A549 treated with GW870086 at 1 μM for 4 hours (cell line): ENCODE results near the gene ALDH3A1. TPM values are rescaled to one million over a fixed set of nuclear protein-coding genes. Genes with fewer than 3 reads are reported as not detected.

Experiments
- total RNA-seq: library from RNA; stranded (reverse); fragments of 200-300 nt; extraction: Qiagen RNA extraction; gene quantifications from 5 replicates; pipeline ENCODE4 v1.2.3, GENCODE V29; 2022; ENCODE audit warnings: low read depth

Gene ALDH3A1
- 819 to 1,197 TPM (median 850 TPM) in 5 replicates for total RNA-seq

GRCh38 chr17:19747829-19748806 lies at the start of gene ALDH3A1:
ALDH3A1 (minus strand) TSS chr17:19748298; CDS start chr17:19745129, 3,169 bp downstream.

DNA sequence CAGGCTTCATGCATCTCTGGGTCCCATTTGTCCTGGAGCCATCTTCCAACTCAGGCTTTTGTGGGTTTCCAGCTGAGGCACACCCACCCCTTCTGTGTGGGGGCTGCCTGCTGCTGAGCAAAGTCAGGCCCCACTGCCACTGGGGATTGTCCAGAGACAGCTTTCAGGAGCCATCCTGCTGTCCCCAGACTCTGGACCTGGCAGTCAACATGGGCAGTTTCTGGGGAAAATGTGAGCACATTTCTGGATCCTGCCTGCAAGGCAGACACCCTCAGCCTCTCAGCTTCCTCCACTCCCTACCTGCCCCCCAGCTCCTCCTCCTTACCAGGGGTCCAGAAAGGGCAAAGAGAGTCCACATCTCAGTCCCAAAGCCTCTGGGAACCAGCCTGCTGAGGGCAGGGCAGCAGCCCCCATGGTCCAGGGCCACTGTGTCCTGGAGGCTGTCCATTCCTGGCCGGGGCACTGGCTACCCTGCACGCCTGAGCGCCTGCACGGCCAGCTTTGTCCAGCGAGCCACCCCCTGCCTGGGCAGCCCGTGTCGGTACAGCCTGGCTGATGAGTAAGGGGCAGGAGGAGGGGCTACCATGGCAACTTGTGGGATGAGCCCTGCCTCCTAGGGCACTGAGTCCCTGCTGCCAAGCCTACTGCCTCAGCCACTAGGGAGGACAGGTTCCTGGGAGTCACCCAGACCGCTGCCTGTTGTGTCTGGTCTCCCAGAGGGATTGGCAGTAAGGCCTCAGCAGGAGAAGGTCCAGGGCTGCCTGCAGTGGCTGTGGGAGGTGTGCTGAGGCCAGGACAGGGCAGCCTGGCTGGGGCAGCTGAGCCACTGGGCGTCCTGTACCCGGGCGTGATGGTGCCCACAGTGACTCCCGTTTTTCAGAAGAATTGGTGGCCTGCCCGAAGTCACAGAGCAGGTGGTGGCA lies 31.7 kb downstream of the ALDH3A1 start, which contains the start of gene SLC47A2:
Gene SLC47A2, minus strand, starts transcription at position 477 of the 923 bp plus-strand sequence. Its CDS starts 29 bp downstream, at position 448.

Other genes starting within 250 kb of the ALDH3A1 start
- gene SLC47A1, start 214.4 kb downstream of the ALDH3A1 start, total RNA-seq: 22.1 to 24.9 TPM (median 23.5 TPM) in 5 replicates
- gene ALDH3A2, start 99.5 kb downstream of the ALDH3A1 start, total RNA-seq: 167 to 211 TPM (median 192 TPM) in 5 replicates
- 0.03 to 0.10 TPM (median 0.08 TPM) in 4 of 5 replicates, not detected in the other for gene SLC47A2, start 31.7 kb downstream of the ALDH3A1 start, total RNA-seq
- gene ULK2, start 119.6 kb upstream of the ALDH3A1 start, total RNA-seq: 9.9 to 16.1 TPM (median 13.5 TPM) in 5 replicates
- 15.0 to 22.9 TPM (median 21.7 TPM) in 5 replicates for gene AKAP10, start 229.5 kb upstream of the ALDH3A1 start, total RNA-seq